Naive B cell (primary cell): ENCODE data around the gene AP5S1. TPM values are rescaled to one million over a fixed set of nuclear protein-coding genes. Genes with fewer than 3 reads are reported as not detected.

Experiments
- ATAC-seq, 2 donors: fragments of 150-1000 bp; cut with Tn5 transposase; 2 replicates each; pipeline ENCODE4 v1.10.0; 2021; ENCODE audit warnings: low read depth in 2 of 2, mild to moderate bottlenecking in 2 of 2, moderate library complexity in 2 of 2
- DNase-seq: peaks from one replicate; pipeline ENCODE4 v3.0.0; 2022
- H3K27ac Mint-ChIP-seq, 6 donors: one replicate each; pipeline ENCODE4 v1.8.0; 2020 to 2022; ENCODE audit warnings: mild to moderate bottlenecking in 6 of 6, mixed read lengths in 6 of 6, moderate library complexity in 5 of 6, inconsistent platforms in 2 of 6
- H3K27me3 Mint-ChIP-seq, 3 donors: one replicate each; pipeline ENCODE4 v1.8.0; 2021 to 2022; ENCODE audit warnings: mixed read lengths in 3 of 3, mild to moderate bottlenecking in 1 of 3
- H3K36me3 Mint-ChIP-seq, 2 donors: one replicate each; pipeline ENCODE4 v1.8.0; 2020 to 2022; ENCODE audit warnings: mixed read lengths in 2 of 2, inconsistent platforms in 1 of 2, mild to moderate bottlenecking in 1 of 2
- H3K4me1 Mint-ChIP-seq, 3 donors: one replicate each; pipeline ENCODE4 v1.8.0; 2020 to 2022; ENCODE audit warnings: mixed read lengths in 3 of 3, inconsistent platforms in 1 of 3, mild to moderate bottlenecking in 1 of 3, moderate library complexity in 1 of 3
- H3K4me3 Mint-ChIP-seq, 8 donors: one replicate each; pipeline ENCODE4 v1.8.0; 2020 to 2022; ENCODE audit warnings: mild to moderate bottlenecking in 8 of 8, mixed read lengths in 8 of 8, moderate library complexity in 8 of 8, inconsistent platforms in 2 of 8
- H3K9me3 Mint-ChIP-seq, 7 donors: one replicate each; pipeline ENCODE4 v1.8.0; 2020 to 2022; ENCODE audit warnings: mixed read lengths in 7 of 7, mild to moderate bottlenecking in 5 of 7, inconsistent platforms in 2 of 7, moderate library complexity in 1 of 7
- polyA plus RNA-seq, 6 donors: library from polyadenylated mRNA; unstranded; fragments of 300-500 nt; fragmentation: Illumina TruSeq; gene quantifications; one replicate each; pipeline ENCODE4 v1.2.3, GENCODE V29; 2021; ENCODE audit warnings: low read depth in 6 of 6

AP5S1 gene
- polyA plus RNA-seq, 6 donors from 2014 or later = 11.1 to 33.6 (median 13.5) TPM

DNA sequence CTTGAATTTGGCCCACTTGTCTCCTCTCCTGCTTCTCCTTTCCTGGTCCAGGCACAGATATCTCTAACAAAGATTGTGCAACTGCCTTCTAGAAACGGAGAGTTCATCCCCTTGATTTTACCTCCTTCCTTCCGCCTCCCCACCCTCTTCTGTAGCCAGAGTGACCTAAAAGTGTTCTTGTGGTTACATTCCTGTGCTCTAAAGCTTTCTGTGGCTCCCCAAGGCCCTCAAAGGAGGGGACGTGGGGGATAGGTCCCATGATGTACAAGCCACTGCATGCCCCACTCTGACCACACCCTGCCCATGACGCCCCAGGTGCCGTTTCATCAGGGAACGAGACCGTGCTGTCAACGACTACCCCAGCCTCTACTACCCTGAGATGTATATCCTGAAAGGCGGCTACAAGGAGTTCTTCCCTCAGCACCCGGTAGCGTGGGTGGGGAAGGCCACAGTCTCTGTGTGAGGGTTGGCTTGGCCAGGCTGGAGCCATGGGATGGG, 16.0 kb upstream of the AP5S1 start:
- ATAC-seq = no peak
- Mint-ChIP-seq H3K4me1 (peaks cover 39 to 53% (median 51%) of the 10 kb centered on the region in 3 donors), H3K36me3 (peaks cover 25 to 34% of the 10 kb centered on the region in 2 donors)

DNA sequence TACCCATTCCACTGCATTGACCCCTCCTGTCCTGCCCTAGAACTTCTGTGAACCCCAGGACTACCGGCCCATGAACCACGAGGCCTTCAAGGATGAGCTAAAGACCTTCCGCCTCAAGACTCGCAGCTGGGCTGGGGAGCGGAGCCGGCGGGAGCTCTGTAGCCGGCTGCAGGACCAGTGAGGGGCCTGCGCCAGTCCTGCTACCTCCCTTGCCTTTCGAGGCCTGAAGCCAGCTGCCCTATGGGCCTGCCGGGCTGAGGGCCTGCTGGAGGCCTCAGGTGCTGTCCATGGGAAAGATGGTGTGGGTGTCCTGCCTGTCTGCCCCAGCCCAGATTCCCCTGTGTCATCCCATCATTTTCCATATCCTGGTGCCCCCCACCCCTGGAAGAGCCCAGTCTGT, 15.6 kb upstream of the AP5S1 start:
- Mint-ChIP-seq H3K4me3 (peak overlapping the region in 1 of 8 donors; percentile 51), H3K4me1 (peaks cover 35 to 49% (median 47%) of the 10 kb centered on the region in 3 donors), H3K27me3 (no peaks in the 10 kb centered on the region), H3K27ac (no peak overlapping the region), H3K36me3 (peaks cover 25 to 34% of the 10 kb centered on the region in 2 donors), H3K9me3 (no peaks in the 10 kb centered on the region)
- DNase-seq (no peak), ATAC-seq (no peak)

More for the DNA sequence above, 16.0 kb upstream of the AP5S1 start:
- H3K9me3 Mint-ChIP-seq = peaks cover 0 to 2% (median 0%) of the 10 kb centered on the region in 7 donors
- DNase-seq = no peak
- H3K27me3 Mint-ChIP-seq = no peaks in the 10 kb centered on the region
- peak overlapping the region in 2 of 6 donors; percentile 48 to 91 for H3K27ac Mint-ChIP-seq
- H3K4me3 Mint-ChIP-seq = no peak overlapping the region

DNA sequence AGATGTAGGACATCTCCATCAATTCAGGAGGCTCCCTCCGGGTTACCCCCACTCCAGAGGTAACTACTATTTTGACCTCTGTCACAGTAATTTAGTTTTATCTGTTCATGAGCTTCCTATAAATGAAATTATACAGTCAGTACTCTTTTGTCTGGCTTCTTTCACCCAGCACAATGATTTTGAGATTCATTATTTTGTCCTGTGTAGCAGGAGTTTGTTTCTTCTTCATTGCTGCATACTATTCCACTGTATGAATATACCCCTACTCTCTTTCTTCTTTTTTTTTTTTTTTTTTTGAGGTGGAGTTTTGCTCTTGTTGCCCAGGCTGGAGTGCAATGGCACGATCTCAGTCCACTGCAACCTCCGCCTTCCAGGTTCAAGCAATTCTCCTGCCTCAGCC, 11.8 kb upstream of the AP5S1 start:
- H3K4me3 Mint-ChIP-seq = no peak overlapping the region
- peaks cover 28 to 36% (median 32%) of the 10 kb centered on the region in 3 donors for H3K4me1 Mint-ChIP-seq
- ATAC-seq (no peak), DNase-seq (no peak)
- no peaks in the 10 kb centered on the region for H3K9me3 Mint-ChIP-seq
- peaks cover 0 to 4% (median 0%) of the 10 kb centered on the region in 3 donors for H3K27me3 Mint-ChIP-seq
- no peak overlapping the region for H3K27ac Mint-ChIP-seq
- H3K36me3 Mint-ChIP-seq = peaks cover 15 to 19% of the 10 kb centered on the region in 2 donors

DNA sequence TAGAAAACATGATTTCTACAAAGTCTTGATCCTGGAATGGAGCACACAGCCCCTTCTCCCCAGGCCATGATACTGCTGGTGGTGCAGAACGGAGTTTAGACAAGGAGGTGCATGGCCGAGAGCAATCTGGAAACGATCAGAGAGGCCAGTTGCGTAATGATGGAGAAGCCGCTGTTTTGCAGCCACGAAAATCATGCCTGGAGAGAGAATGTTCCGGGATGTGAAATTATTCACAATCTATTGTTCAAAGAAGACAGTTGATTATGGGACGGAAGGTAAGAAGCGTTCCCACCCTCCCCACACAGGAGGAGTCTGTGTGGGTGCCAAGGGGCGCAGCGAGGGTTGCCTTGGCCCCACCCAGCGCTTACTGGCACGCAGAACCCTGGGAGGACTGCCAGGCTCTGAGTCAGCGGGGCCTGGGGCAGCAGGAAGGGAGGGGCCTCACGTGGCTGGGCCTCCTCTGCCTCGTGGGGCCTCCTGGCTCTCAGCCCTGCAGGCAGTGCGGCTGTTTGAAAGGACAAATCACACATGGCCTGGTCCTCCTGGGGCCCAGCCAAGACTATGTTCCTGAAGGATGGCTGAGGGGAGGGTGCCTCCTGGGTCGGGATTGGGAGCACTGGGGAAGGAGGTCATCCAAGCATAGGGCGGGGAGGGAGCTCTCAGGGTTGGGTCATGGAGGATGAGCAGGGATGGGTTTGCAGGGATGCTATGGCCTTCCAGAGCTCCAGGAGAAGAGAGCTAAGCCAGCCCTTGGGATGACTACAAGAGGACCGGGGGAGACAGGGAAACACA, 8.7 kb upstream of the AP5S1 start:
- H3K36me3 Mint-ChIP-seq = no peaks in the 10 kb centered on the region
- peaks cover 14 to 22% (median 21%) of the 10 kb centered on the region in 3 donors for H3K4me1 Mint-ChIP-seq
- peak; percentile 31 for DNase-seq
- H3K27me3 Mint-ChIP-seq = peaks cover 0 to 7% (median 4%) of the 10 kb centered on the region in 3 donors
- ATAC-seq = peak; percentile 83 to 84
- H3K9me3 Mint-ChIP-seq = no peaks in the 10 kb centered on the region
- peak overlapping the region; percentile 41 to 80 (median 75) for H3K4me3 Mint-ChIP-seq
- peak overlapping the region in 4 of 6 donors; percentile 9 to 72 (median 30) for H3K27ac Mint-ChIP-seq

DNA sequence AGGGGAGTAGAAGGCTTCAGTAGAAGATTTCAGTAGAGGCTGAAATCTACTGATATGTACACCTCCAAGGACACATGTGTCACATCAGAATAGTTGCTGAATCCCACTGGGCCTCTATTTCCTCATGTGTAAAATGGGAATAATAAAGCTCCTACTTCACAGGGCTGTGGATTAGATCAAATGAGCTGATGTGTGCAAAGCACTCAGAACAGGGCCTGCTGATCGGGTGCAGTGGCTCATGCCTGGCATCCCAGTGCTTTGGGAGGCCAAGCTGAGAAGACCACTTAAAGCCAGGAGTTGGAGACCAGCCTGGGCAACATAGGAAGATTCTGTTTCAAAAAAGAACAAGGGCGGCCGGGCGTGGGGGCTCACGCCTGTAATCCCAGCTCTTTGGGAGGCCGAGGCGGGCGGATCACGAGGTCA, 8.1 kb upstream of the AP5S1 start:
- Mint-ChIP-seq H3K27me3 (peaks cover 0 to 7% (median 4%) of the 10 kb centered on the region in 3 donors), H3K9me3 (no peaks in the 10 kb centered on the region), H3K27ac (peak overlapping the region in 3 of 6 donors; percentile 9 to 72 (median 16)), H3K4me3 (peak overlapping the region in 5 of 8 donors; percentile 5 to 80 (median 69)), H3K4me1 (peaks cover 14 to 17% (median 17%) of the 10 kb centered on the region in 3 donors), H3K36me3 (no peaks in the 10 kb centered on the region)
- ATAC-seq = no peak
- DNase-seq = no peak

DNA sequence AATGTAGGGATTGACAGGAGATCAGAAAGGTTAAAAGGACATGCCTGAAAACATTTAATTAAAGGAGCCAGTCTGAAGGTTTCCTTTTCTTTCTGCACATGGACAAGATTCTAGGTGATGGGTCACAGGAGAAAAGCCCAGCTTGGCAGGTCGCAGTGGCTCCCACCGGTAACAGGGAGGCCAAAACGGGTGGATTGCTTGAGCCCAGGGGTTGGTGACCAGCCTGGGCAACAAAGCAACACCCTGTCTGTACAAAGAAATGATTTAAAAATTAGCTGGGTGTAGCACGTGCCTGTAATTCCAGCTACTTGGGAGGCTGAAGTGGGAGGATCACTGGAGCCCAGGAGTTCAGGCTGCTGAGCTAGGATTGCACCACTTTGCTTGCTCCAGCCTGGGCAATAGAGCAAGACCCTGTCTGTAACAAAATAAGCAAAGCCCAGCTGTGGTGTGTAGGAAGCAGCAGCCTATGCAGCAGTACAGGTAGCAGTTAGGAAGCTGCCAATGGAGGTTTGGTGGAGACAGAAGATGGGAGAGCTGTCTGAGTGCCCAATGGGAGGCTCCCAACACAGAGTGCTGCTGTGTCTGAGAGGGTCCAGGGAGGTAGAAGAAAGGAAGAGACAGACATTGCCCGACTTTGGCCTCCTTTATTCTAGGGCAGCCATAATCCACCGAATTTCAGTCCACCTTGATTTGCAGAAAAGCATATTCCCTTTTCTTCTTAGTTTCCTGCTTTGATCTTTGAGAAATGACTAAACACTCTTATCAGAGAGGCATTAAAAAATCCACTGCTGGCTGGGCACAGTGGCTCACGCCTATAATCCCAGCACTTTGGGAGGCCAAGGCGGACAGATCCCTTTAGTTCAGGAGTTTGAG, 7.1 kb upstream of the AP5S1 start:
- Mint-ChIP-seq H3K4me1 (peaks cover 14 to 17% (median 16%) of the 10 kb centered on the region in 3 donors), H3K27ac (peak overlapping the region in 1 of 6 donors; percentile 52), H3K9me3 (no peaks in the 10 kb centered on the region), H3K36me3 (no peaks in the 10 kb centered on the region), H3K4me3 (no peak overlapping the region), H3K27me3 (peaks cover 0 to 7% (median 4%) of the 10 kb centered on the region in 3 donors)
- no peak for DNase-seq
- no peak for ATAC-seq

DNA sequence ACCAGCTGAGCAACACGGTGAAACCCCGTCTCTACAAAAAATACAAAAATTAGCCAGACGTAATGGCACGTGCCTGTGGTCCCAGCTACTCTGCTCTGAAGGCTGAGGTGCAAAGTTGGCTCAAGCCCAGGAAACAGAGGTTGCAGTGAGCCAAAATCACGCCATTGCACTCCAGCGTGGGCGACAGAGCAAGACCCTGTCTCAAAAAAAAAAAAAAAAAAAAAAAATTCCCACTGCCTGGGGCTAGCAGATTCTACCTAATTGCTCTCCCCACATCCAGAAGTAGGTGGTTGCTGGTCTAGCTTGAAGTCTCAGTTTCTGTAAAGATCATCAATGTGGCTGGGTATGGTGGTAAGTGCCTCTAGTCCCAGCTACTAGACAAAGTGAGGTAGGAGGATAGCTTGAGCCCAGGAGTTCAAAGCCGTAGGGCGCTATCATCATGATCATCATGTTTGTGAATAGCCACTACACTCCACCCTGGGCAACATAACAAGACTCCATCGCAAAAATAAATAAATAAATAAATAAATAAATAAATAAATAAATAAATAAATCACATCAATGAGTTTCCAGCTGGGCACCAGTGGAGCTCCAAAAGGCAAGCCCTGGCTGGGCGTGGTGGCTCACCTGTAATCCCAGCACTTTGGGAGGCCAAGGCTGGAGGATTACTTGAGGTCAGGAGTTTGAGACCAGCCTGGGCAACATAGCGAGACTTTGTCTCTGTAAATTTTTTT, 6.3 kb upstream of the AP5S1 start:
- Mint-ChIP-seq H3K4me3 (no peak overlapping the region), H3K36me3 (no peaks in the 10 kb centered on the region), H3K27me3 (peaks cover 0 to 7% (median 4%) of the 10 kb centered on the region in 3 donors), H3K27ac (no peak overlapping the region), H3K9me3 (no peaks in the 10 kb centered on the region), H3K4me1 (peaks cover 14 to 24% (median 20%) of the 10 kb centered on the region in 3 donors)
- DNase-seq = no peak
- ATAC-seq = no peak

DNA sequence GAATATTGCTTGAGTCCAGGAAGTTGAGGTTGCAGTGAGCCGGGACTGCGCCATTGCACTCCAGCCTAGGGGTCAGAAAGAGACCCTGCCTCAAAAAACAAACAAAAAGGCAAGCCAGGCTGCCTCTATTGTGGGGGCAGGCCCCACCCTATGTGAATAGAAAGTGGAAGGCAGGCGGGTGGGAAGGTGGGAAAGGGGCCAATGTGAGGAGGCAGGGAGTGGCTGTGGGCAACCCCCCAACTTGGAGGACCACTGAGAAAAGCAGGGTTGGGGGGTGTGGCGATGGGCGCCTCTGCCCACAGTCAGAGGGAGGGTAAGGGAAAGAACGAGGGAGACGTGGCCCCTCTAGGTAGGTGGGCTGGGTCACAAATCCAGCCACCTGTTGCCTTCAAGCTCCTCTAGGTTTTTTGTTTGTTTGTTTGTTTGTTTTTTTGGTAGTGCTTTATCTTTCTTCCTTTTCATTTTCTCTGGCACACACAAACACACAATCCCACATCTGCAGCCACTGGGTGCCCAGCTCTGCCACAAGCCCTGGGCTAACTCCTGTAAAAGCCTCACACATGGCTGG, 5.3 kb upstream of the AP5S1 start:
- Mint-ChIP-seq H3K36me3 (no peaks in the 10 kb centered on the region), H3K4me3 (no peak overlapping the region), H3K27me3 (peaks cover 0 to 7% (median 4%) of the 10 kb centered on the region in 3 donors), H3K4me1 (peaks cover 14 to 31% (median 29%) of the 10 kb centered on the region in 3 donors), H3K27ac (no peak overlapping the region), H3K9me3 (no peaks in the 10 kb centered on the region)
- DNase-seq (no peak), ATAC-seq (no peak)

DNA sequence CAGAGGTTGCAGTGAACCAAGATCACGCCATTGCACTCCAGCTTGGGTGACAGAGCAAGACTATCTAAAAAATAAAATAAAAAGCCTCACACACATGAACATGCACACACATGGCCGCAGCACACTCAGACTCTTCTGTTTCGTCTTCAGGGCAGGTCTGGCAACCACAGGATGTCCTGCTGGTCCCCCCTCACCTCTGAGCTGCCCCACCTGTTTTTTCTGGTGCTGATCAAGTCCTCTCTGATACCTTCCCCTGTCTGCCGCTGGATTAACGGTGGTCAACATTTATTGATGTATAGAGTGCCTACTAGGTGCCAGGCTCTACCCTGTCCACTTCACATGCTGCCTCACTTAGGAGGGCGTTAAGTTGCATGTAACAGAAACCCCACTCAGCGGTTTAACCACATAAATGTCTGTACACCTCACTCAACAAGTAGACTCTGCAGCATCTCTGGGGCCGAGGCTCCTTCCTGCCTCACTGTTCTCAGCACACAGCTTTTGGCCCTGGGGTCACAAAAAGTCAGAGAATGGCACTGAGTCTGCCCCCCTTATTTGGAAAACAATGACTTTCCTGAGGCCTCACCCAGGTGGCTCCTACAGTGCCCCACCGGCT, 4.5 kb upstream of the AP5S1 start:
- H3K4me3 Mint-ChIP-seq = no peak overlapping the region
- peaks cover 0 to 7% (median 4%) of the 10 kb centered on the region in 3 donors for H3K27me3 Mint-ChIP-seq
- peaks cover 15 to 34% (median 30%) of the 10 kb centered on the region in 3 donors for H3K4me1 Mint-ChIP-seq
- ATAC-seq = no peak
- no peak for DNase-seq
- no peaks in the 10 kb centered on the region for H3K9me3 Mint-ChIP-seq
- H3K27ac Mint-ChIP-seq = no peak overlapping the region
- no peaks in the 10 kb centered on the region for H3K36me3 Mint-ChIP-seq

DNA sequence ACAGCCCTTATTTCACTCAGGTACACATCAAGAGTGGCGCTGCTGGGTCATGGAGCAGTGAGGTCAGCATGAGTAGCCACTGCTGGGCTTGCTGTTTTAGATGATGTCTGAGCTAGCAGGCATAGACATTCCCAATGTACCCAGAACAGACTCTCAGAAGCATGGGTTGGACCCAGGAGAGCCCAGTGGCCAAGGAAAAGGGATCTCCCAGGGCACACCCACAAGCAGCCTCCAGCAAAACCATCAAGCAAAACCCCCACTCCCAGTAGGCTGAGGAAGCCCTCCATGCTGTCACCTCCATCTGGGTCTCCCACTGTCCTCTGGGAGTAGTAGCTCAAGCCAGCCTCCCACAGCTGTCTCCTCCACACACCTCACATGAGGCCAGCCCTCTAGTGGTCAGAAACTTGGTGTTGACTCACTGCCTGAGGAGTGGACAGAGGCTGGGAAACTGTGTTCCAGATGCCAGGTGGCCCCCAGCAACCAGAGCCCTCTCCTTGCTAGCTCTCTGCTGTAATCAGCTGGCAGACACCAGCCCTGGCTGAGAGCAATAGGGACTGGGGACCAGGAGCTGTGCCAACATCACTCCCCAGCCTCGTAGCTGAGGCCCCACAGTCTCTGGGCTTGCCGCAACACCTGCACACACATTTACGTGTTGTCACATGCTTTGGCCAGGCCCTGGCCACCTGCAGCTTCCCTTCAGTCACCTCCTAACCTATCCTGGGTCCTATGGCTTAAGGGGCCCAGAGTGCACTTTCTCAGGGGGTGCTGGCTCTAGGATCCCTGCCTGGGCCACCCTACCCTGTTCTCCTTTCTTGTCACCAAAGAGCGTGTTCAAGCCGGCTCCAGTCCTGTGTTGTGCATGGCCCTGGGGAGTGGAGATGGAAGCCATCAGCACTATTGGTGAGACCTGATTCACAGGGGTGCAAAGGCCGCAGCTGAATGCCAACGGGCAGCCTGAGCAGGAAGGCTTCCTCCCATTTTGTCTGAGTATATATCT, 1.9 kb upstream of the AP5S1 start:
- Mint-ChIP-seq H3K27ac (peak overlapping the region in 2 of 6 donors; percentile 62 to 96), H3K36me3 (no peaks in the 10 kb centered on the region), H3K4me1 (peaks cover 8 to 30% (median 22%) of the 10 kb centered on the region in 3 donors), H3K27me3 (peaks cover 0 to 7% (median 0%) of the 10 kb centered on the region in 3 donors), H3K4me3 (peak overlapping the region in 6 of 8 donors; percentile 22 to 96 (median 62)), H3K9me3 (no peaks in the 10 kb centered on the region)
- ATAC-seq = no peak
- no peak for DNase-seq

DNA sequence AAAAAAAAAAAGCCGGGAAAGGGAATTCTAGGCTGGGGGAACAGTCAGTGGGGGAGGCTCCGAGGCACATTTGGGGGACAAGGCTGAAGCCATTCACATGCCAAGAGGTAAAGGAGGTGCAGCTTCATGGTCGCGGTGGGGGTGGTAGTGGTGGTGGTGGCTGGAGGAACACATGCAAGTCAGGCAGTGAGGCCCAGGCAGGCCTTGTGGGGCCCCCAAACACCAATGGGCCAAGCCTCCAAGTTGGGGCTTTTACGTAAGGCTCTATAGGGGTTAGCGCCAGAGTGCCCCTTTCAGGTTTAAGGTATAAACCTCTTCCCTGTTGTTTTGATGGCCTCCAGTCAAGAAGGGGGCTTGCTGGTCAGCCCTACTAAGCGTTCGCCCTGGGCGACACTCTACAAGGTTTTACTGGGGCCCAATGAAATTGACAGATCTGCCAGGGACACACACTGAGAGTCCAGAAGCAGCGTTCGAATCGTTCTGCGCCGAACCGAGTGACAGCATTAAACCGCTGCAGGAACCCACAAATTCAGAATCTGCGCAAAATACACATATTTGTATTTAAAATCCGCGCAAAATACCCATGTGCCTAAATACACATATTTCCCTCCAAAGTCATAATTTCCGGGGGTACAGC, 818 bp upstream of the AP5S1 start:
- Mint-ChIP-seq H3K27me3 (peaks cover 0 to 7% (median 0%) of the 10 kb centered on the region in 3 donors), H3K4me1 (peaks cover 8 to 30% (median 22%) of the 10 kb centered on the region in 3 donors), H3K27ac (peak overlapping the region; percentile 74 to 99 (median 92)), H3K36me3 (no peaks in the 10 kb centered on the region), H3K4me3 (peak overlapping the region; percentile 77 to 96 (median 90)), H3K9me3 (no peaks in the 10 kb centered on the region)
- no peak for DNase-seq
- ATAC-seq = no peak
